KMS-11 (cell line): ENCODE results near the gene UBE2QL1.

ENCODE experiments used
- H2AFZ ChIP-seq: fragments of 200-600 bp; sonication (generic); 2 replicates; pipeline ENCODE4 v1.6.1; 2016; ENCODE audit warnings: antibody characterized with exemption, mixed run types, low read depth
- H3K27ac ChIP-seq: fragments of 200-600 bp; sonication (generic); 2 replicates; pipeline ENCODE4 v1.6.1; 2016; ENCODE audit warnings: mild to moderate bottlenecking, mixed run types
- H3K27me3 ChIP-seq: fragments of 200-600 bp; sonication (generic); 2 replicates; pipeline ENCODE4 v1.6.1; 2017; ENCODE audit warnings: mild to moderate bottlenecking, low read depth, mixed run types, moderate library complexity; ENCODE audit not compliant: insufficient read depth
- H3K36me3 ChIP-seq: fragments of 200-600 bp; sonication (generic); 2 replicates; pipeline ENCODE4 v1.6.1; 2017; ENCODE audit warnings: mild to moderate bottlenecking, mixed run types; ENCODE audit not compliant: insufficient read depth
- H3K4me1 ChIP-seq: fragments of 200-600 bp; sonication (generic); 2 replicates; pipeline ENCODE4 v1.6.1; 2016; ENCODE audit warnings: mild to moderate bottlenecking, low read depth, mixed run types; ENCODE audit not compliant: poor library complexity, severe bottlenecking
- H3K4me2 ChIP-seq: fragments of 200-600 bp; sonication (generic); 2 replicates; pipeline ENCODE4 v1.7.0; 2016; ENCODE audit warnings: mild to moderate bottlenecking, mixed run types
- H3K4me3 ChIP-seq: fragments of 200-600 bp; sonication (generic); IDR thresholded peaks from 2 replicates; pipeline ENCODE4 v1.6.1; 2017; ENCODE audit warnings: low read depth, low read length, mixed read lengths; ENCODE audit not compliant: insufficient read depth
- H3K79me2 ChIP-seq: fragments of 200-600 bp; sonication (generic); 2 replicates; pipeline ENCODE4 v1.6.1; 2016; ENCODE audit warnings: low read depth, mixed run types; ENCODE audit not compliant: insufficient read depth
- H3K9ac ChIP-seq: fragments of 200-600 bp; sonication (generic); 2 replicates; pipeline ENCODE4 v1.6.1; 2016; ENCODE audit warnings: mild to moderate bottlenecking, mixed run types
- H4K20me1 ChIP-seq: fragments of 200-600 bp; sonication (generic); 2 replicates; pipeline ENCODE4 v1.6.1; 2016; ENCODE audit warnings: mild to moderate bottlenecking, mixed run types; ENCODE audit not compliant: insufficient read depth
- TF ChIP-seq, protein P1 (sequence below): fragments of 200-600 bp; sonication (generic); conservative IDR thresholded peaks from 2 replicates; pipeline ENCODE4 v1.6.1; 2017; ENCODE audit warnings: low read depth, mild to moderate bottlenecking, antibody characterized with exemption, low read length, moderate library complexity, mixed read lengths

UBE2QL1 gene

DNA sequence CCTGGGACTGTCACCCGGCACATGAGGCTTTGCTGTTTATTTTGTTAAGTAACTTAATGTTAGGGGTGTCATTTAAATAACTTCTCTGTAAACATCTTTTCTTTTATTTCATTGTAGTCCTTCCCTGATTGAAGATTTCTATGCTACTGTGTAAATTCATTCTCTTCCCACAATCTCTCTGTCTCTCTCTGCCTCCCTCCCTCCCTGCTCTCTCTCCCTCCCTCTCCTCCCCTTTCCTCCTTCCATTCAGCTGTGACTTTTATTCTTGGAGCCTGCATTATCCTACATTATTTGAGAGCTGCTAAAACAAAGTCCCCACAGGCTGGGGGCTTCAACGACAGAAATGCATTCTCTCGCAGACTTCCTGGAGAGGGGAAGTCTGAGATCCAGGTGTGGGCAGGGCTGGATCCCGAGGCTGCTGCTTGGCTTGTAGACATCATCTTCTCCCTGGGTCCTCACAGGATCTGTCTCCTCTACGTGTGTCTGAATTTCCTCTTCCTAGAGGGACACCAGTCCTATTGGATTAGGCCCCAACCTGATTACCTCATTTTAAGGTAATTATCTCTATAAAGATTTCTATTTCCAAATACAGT, 18.4 kb downstream of the UBE2QL1 start:
- Histone ChIP-seq H2AFZ (no peak overlapping the region), H3K9ac (no peak overlapping the region), H3K4me1 (peaks cover 24% of the 10 kb centered on the region), H3K4me2 (no peak overlapping the region), H4K20me1 (peaks cover 11% of the 10 kb centered on the region; the same call in 1 of the 2 replicates), H3K27ac (no peak overlapping the region), H3K79me2 (peaks cover 97% of the 10 kb centered on the region), H3K4me3 (no peak overlapping the region), H3K36me3 (peaks cover 25% of the 10 kb centered on the region; the same call in 1 of the 2 replicates), H3K27me3 (no peaks in the 10 kb centered on the region)
- TF ChIP-seq, protein P1, sequence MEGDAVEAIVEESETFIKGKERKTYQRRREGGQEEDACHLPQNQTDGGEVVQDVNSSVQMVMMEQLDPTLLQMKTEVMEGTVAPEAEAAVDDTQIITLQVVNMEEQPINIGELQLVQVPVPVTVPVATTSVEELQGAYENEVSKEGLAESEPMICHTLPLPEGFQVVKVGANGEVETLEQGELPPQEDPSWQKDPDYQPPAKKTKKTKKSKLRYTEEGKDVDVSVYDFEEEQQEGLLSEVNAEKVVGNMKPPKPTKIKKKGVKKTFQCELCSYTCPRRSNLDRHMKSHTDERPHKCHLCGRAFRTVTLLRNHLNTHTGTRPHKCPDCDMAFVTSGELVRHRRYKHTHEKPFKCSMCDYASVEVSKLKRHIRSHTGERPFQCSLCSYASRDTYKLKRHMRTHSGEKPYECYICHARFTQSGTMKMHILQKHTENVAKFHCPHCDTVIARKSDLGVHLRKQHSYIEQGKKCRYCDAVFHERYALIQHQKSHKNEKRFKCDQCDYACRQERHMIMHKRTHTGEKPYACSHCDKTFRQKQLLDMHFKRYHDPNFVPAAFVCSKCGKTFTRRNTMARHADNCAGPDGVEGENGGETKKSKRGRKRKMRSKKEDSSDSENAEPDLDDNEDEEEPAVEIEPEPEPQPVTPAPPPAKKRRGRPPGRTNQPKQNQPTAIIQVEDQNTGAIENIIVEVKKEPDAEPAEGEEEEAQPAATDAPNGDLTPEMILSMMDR: no peak

DNA sequence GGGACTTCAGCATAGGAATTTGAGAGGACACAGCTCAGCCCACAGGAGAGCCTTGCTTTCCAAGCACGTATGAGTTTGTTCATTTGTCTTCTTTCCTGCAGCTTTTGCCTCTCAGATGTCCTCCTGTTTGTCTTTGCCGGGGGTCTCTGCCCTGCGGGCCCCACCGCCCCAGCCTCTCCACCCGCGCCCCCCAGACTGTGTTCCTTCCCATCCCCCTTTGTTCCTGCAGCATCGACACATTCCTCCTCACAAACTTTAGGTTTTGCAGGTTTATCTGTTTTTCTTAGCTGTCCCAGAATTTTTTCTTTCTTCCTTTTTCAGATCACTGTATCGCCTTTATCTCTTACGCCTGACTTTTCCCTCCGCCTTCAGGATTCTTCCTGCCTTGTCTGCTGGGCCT, 18.9 kb downstream of the UBE2QL1 start:
- peaks cover 25% of the 10 kb centered on the region; the same call in 1 of the 2 replicates for H3K36me3 ChIP-seq
- no peak overlapping the region for H3K4me2 ChIP-seq
- no peak overlapping the region for H3K4me3 ChIP-seq
- no peak overlapping the region for H3K27ac ChIP-seq
- H3K79me2 ChIP-seq: peaks cover 97% of the 10 kb centered on the region
- H3K9ac ChIP-seq: no peak overlapping the region
- H3K4me1 ChIP-seq: peaks cover 29% of the 10 kb centered on the region
- TF ChIP-seq, protein P1: no peak
- no peaks in the 10 kb centered on the region for H3K27me3 ChIP-seq
- peaks cover 11% of the 10 kb centered on the region; the same call in 1 of the 2 replicates for H4K20me1 ChIP-seq
- no peak overlapping the region for H2AFZ ChIP-seq

DNA sequence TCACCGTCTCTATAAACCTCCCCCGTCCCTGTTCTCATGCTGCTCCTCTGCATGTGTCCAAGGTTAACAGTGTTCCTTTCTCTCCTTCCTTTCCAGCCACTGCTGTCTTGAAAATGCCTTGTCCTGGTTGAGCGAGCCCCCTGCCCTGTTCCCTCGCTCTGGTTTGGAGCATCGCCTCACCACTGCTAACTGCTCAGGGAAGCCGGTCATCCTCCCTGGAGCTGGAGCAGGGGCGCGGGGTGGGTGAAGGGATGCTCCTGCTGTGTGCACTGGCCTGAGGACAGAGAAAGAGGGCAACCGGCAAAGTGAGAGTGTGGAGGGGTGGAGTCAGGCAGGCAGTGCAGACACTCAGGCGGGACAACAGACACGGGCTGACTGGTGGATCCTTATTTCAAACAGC, 19.4 kb downstream of the UBE2QL1 start:
- Histone ChIP-seq H3K9ac (no peak overlapping the region), H3K4me2 (no peak overlapping the region), H3K4me3 (no peak overlapping the region), H2AFZ (no peak overlapping the region), H3K27ac (no peak overlapping the region), H3K27me3 (no peaks in the 10 kb centered on the region), H3K36me3 (peaks cover 25% of the 10 kb centered on the region; the same call in 1 of the 2 replicates), H3K79me2 (peaks cover 97% of the 10 kb centered on the region), H4K20me1 (peaks cover 14% of the 10 kb centered on the region; the same call in 1 of the 2 replicates), H3K4me1 (peaks cover 32% of the 10 kb centered on the region)
- TF ChIP-seq, protein P1: no peak

DNA sequence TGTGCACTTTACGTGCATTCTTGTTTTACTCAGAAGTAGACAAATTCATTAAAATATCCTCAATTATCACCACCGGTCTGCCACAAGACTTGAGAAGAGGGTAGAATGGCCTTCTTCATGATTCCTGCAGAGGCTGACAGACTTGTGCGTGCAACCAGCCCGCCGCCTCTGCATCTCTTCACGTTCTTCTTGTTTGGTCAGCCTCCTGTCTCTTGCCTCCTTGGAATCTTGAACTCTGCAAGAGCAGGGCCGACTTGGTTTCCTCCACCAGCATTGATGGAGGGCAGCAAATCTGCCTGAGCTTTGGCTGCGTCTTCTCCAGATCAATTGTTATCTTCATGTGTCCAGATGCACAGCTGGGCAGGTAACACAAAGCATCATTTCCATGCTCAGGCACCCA, 20.2 kb downstream of the UBE2QL1 start:
- Histone ChIP-seq H3K27ac (no peak overlapping the region), H3K4me1 (peaks cover 38% of the 10 kb centered on the region), H3K9ac (no peak overlapping the region), H3K4me3 (no peak overlapping the region), H4K20me1 (peaks cover 18% of the 10 kb centered on the region; the same call in 1 of the 2 replicates), H3K36me3 (peaks cover 25% of the 10 kb centered on the region; the same call in 1 of the 2 replicates), H3K79me2 (peaks cover 100% of the 10 kb centered on the region), H3K4me2 (no peak overlapping the region), H2AFZ (no peak overlapping the region), H3K27me3 (no peaks in the 10 kb centered on the region)
- TF ChIP-seq, protein P1: no peak
